PC-3 (cell line): ENCODE results near the gene LPAR1. TPM values are rescaled to one million over a fixed set of nuclear protein-coding genes. Genes with fewer than 3 reads are reported as not detected.

Experiments
- ATAC-seq: fragments of 200-7000 bp; cut with Tn5 transposase; 2 replicates; pipeline ENCODE4 v1.9.1; 2020; ENCODE audit warnings: mild to moderate bottlenecking, moderate library complexity
- BruUV-seq: library from RNA; stranded (reverse); fragments of 400-500 nt; replicated peaks from 2 replicates; lab custom pipeline; 2021; lab: Mats Ljungman, UMichigan
- CTCF ChIA-PET: fragments of 300-600 bp; sonication (Branson Sonifier 250); formaldehyde crosslinking; loops from one replicate; lab custom pipeline; 2022; ENCODE audit warnings: antibody characterized with exemption; lab: Charles Lee
- POLR2A ChIA-PET: fragments of 300-600 bp; sonication (Branson Sonifier 250); formaldehyde crosslinking; loops from one replicate; lab custom pipeline; 2022; ENCODE audit warnings: antibody characterized with exemption; ENCODE audit not compliant: unreplicated experiment; lab: Charles Lee
- DNase-seq: peaks from one replicate; pipeline ENCODE4 v3.0.0-alpha.2; 2015
- H2AFZ ChIP-seq: fragments of 300-600 bp; sonication (generic); 2 replicates; pipeline ENCODE4 v1.6.0; 2016; ENCODE audit warnings: antibody characterized with exemption, low read length
- H3F3A ChIP-seq: fragments of 300-600 bp; sonication (generic); one replicate; pipeline ENCODE4 v1.6.0; 2017; ENCODE audit warnings: antibody characterized with exemption, low read length, control low read depth, mild to moderate bottlenecking; ENCODE audit not compliant: unreplicated experiment
- H3K27ac ChIP-seq: fragments of 300-600 bp; sonication (generic); 2 replicates; pipeline ENCODE4 v1.5.1; 2016; ENCODE audit warnings: mild to moderate bottlenecking, low read length
- H3K27me3 ChIP-seq: fragments of 300-600 bp; sonication (generic); 2 replicates; pipeline ENCODE4 v1.6.1; 2016; ENCODE audit warnings: low read length, mixed read lengths
- H3K36me3 ChIP-seq: fragments of 300-600 bp; sonication (generic); 2 replicates; pipeline ENCODE4 v1.6.1; 2016; ENCODE audit warnings: low read depth, mixed run types, low read length, mixed read lengths
- H3K4me1 ChIP-seq: fragments of 300-600 bp; sonication (generic); 2 replicates; pipeline ENCODE4 v1.5.1; 2016; ENCODE audit warnings: low read length; ENCODE audit not compliant: insufficient read depth
- H3K4me2 ChIP-seq: fragments of 300-600 bp; sonication (generic); 2 replicates; pipeline ENCODE4 v1.6.0; 2016; ENCODE audit warnings: low read length
- H3K4me3 ChIP-seq: fragments of 300-600 bp; sonication (generic); 2 replicates; pipeline ENCODE4 v1.5.1; 2016; ENCODE audit warnings: mild to moderate bottlenecking, low read length, mixed read lengths
- H3K79me2 ChIP-seq: fragments of 300-600 bp; sonication (generic); 2 replicates; pipeline ENCODE4 v1.6.1; 2017; ENCODE audit warnings: low read length, mixed read lengths
- H3K9ac ChIP-seq: fragments of 300-600 bp; sonication (generic); 2 replicates; pipeline ENCODE4 v1.6.0; 2016; ENCODE audit warnings: mild to moderate bottlenecking, low read length
- H3K9me2 ChIP-seq: fragments of 300-600 bp; sonication (generic); replicated peaks from 2 replicates; pipeline ENCODE4 v1.6.1; 2016; ENCODE audit warnings: mixed run types, low read length, mixed read lengths
- H3K9me3 ChIP-seq: fragments of 300-600 bp; sonication (generic); 2 replicates; pipeline ENCODE4 v1.6.1; 2016; ENCODE audit warnings: low read length, mixed read lengths
- H4K20me1 ChIP-seq: fragments of 300-600 bp; sonication (generic); 2 replicates; pipeline ENCODE4 v1.6.1; 2016; ENCODE audit warnings: low read length, mixed read lengths
- EZH2 ChIP-seq: fragments of 300-600 bp; sonication (generic); IDR thresholded peaks from one replicate; pipeline ENCODE4 v1.6.1; 2017; ENCODE audit warnings: antibody characterized with exemption, mild to moderate bottlenecking, low read length; ENCODE audit not compliant: unreplicated experiment
- EZH2phosphoT487 ChIP-seq: fragments of 300-600 bp; sonication (generic); IDR thresholded peaks from 2 replicates; pipeline ENCODE4 v1.6.1; 2018; ENCODE audit warnings: mild to moderate bottlenecking, antibody characterized with exemption, low read length, borderline replicate concordance
- intact Hi-C: fragments of 100-400 bp; cut with micrococcal nuclease; formaldehyde crosslinking; loops from 2 replicates; pipeline ENCODE4 v1.9.0; 2023
- total RNA-seq: library from RNA; depleted of rRNA; stranded (reverse); fragments of >200 nt; gene quantifications from 2 replicates; pipeline ENCODE4 v1.2.3, GENCODE V29; 2014
- TF ChIP-seq, protein P1 (sequence below): fragments of 300-600 bp; sonication (generic); conservative IDR thresholded peaks from 2 replicates; pipeline ENCODE4 v1.5.1; 2017; ENCODE audit warnings: antibody characterized with exemption, low read depth, mild to moderate bottlenecking, low read length

The LPAR1 gene
- total RNA-seq, 1 experiment from 2014 or later, result 67.9 TPM

DNA sequence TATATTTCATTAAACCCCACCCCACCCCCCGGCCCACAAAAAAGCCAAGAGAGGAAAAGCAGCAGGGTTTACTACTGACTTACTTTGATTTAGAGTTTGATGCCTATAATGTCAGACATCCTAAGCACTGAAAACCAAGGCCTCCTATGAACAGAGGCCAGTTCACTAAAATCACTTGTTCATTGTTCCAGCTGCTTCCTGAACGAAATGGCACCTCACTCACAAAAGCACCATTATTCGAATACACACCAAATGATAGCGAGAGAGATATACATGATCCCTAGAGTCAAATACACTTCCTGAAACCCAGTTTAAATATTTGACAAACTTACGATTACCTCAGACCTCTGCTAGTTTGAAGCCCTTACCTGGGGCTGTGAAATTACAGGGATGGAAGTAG, 66.6 kb downstream of the LPAR1 start:
- H3K9me3 ChIP-seq, result no peaks in the 10 kb centered on the region
- no peak overlapping the region for H3K4me3 ChIP-seq
- H3K27ac ChIP-seq, result peak overlapping the region; percentile 79; the same call in 1 of the 2 replicates
- peaks cover 7% of the 10 kb centered on the region for H3F3A ChIP-seq
- H3K4me1 ChIP-seq, result peaks cover 29% of the 10 kb centered on the region
- ChIA-PET CTCF (no interaction called here), POLR2A (no interaction called here)
- H2AFZ ChIP-seq, result no peak overlapping the region
- H3K9ac ChIP-seq, result no peak overlapping the region
- peaks cover 53% of the 10 kb centered on the region for H3K36me3 ChIP-seq
- no peak for DNase-seq
- peaks cover 77% of the 10 kb centered on the region for H3K79me2 ChIP-seq
- no peak for ATAC-seq
- no peaks in the 10 kb centered on the region for H3K27me3 ChIP-seq
- no peaks in the 10 kb centered on the region for H4K20me1 ChIP-seq
- no peak overlapping the region for H3K4me2 ChIP-seq
- no peaks in the 10 kb centered on the region for H3K9me2 ChIP-seq
- intact Hi-C loops, result loop anchor here (5.0 kb wide), 1 partner anchor 326 kb away; no protein-coding TSS in a partner anchor
- TF ChIP-seq, protein P1, sequence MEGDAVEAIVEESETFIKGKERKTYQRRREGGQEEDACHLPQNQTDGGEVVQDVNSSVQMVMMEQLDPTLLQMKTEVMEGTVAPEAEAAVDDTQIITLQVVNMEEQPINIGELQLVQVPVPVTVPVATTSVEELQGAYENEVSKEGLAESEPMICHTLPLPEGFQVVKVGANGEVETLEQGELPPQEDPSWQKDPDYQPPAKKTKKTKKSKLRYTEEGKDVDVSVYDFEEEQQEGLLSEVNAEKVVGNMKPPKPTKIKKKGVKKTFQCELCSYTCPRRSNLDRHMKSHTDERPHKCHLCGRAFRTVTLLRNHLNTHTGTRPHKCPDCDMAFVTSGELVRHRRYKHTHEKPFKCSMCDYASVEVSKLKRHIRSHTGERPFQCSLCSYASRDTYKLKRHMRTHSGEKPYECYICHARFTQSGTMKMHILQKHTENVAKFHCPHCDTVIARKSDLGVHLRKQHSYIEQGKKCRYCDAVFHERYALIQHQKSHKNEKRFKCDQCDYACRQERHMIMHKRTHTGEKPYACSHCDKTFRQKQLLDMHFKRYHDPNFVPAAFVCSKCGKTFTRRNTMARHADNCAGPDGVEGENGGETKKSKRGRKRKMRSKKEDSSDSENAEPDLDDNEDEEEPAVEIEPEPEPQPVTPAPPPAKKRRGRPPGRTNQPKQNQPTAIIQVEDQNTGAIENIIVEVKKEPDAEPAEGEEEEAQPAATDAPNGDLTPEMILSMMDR, result no peak
- no peak for TF ChIP-seq EZH2phosphoT487
- no peak for TF ChIP-seq EZH2
- no TSS peak for BruUV-seq

DNA sequence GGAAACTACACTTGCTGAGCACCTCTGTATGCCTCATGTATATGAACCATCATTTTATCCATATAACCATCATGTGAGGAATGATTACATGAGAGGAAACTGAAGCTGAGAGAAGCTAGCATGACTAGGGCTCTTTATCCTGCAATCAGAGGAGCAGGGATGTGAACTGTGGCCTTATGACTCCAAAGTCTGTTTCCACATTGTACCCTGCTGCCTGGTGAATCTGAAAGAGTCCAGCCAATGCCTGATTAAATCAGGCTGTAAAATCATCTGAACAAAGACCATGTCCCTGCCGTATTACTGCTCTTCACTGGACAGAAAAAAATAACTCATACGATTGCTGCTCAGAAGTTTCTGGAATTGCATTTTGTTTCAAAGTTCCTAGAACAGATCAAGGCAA, 67.0 kb downstream of the LPAR1 start:
- no peak overlapping the region for H3K9ac ChIP-seq
- H3K4me1 ChIP-seq, result peaks cover 24% of the 10 kb centered on the region
- no peaks in the 10 kb centered on the region for H3K9me3 ChIP-seq
- H3K9me2 ChIP-seq, result no peaks in the 10 kb centered on the region
- ChIA-PET POLR2A (no interaction called here), CTCF (no interaction called here)
- H3K4me2 ChIP-seq, result no peak overlapping the region
- intact Hi-C loops, result loop anchor here (5.0 kb wide), 1 partner anchor 326 kb away; no protein-coding TSS in a partner anchor
- H3K27ac ChIP-seq, result peak overlapping the region; percentile 79; the same call in 1 of the 2 replicates
- TF ChIP-seq EZH2phosphoT487 (no peak), EZH2 (no peak)
- TF ChIP-seq, protein P1, result no peak
- ATAC-seq (no peak), DNase-seq (no peak)
- no TSS peak for BruUV-seq
- no peak overlapping the region for H2AFZ ChIP-seq
- no peak overlapping the region for H3K4me3 ChIP-seq
- H3K27me3 ChIP-seq, result no peaks in the 10 kb centered on the region
- peaks cover 7% of the 10 kb centered on the region for H3F3A ChIP-seq
- H4K20me1 ChIP-seq, result no peaks in the 10 kb centered on the region
- peaks cover 74% of the 10 kb centered on the region for H3K79me2 ChIP-seq
- H3K36me3 ChIP-seq, result peaks cover 55% of the 10 kb centered on the region

DNA sequence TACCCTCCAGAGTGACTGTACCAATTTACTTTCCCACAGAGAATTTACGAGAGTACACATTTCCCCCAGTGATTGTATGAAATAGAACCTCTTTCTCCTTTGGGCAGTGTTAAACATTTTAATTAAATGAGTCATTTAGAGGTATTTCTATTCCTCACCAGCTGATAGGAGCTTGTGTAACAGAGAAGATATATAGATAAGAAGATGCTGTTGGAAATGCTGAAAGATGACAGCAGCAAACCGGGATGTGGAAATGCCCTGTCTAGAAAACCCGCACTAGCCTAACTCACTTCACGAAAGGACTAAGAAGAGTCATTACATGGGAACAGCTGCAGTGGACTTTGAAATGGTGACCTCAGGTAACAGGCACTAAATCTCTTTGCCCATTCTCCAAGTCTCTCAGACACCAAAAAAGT, 68.3 kb downstream of the LPAR1 start:
- Histone ChIP-seq H3K79me2 (peaks cover 65% of the 10 kb centered on the region), H2AFZ (no peak overlapping the region), H3K9me2 (no peaks in the 10 kb centered on the region), H3K9ac (no peak overlapping the region), H3K36me3 (peaks cover 59% of the 10 kb centered on the region), H3K4me2 (peak overlapping the region; percentile 39), H4K20me1 (no peaks in the 10 kb centered on the region), H3F3A (peaks cover 7% of the 10 kb centered on the region), H3K4me3 (no peak overlapping the region), H3K4me1 (peaks cover 24% of the 10 kb centered on the region), H3K27me3 (no peaks in the 10 kb centered on the region), H3K27ac (peak overlapping the region; percentile 79), H3K9me3 (no peaks in the 10 kb centered on the region)
- TF ChIP-seq EZH2 (no peak), EZH2phosphoT487 (no peak)
- TF ChIP-seq, protein P1, result no peak
- BruUV-seq, result no TSS peak
- DNase-seq, result peak; percentile 82
- ChIA-PET CTCF (no interaction called here), POLR2A (no interaction called here)
- ATAC-seq, result peak; percentile 85
- intact Hi-C loops, result loop anchor here (5.0 kb wide), 1 partner anchor 327 kb away; no protein-coding TSS in a partner anchor
